GM15510 (cell line): ENCODE results near the gene MEGF11.

ENCODE experiments used
- POLR2A ChIP-seq: IDR thresholded peaks from 3 replicates; pipeline ENCODE4 v1.6.1; 2011; ENCODE audit warnings: borderline replicate concordance; ENCODE audit not compliant: insufficient read length; ENCODE audit errors: extremely low read depth

Gene MEGF11

GRCh38 chr15:66008940-66009562 is 244.5 kb downstream of the MEGF11 start:
- TF ChIP-seq POLR2A, result no peak

- no peak for TF ChIP-seq POLR2A
These were observed 245.8 kb downstream of the MEGF11 start for GRCh38 chr15:66007663-66008262.

GRCh38 chr15:66006986-66007385 is 246.6 kb downstream of the MEGF11 start:
- no peak for TF ChIP-seq POLR2A

- TF ChIP-seq POLR2A, result no peak
These were observed 248.8 kb downstream of the MEGF11 start for GRCh38 chr15:66004618-66005262.

GRCh38 chr15:66001717-66002426 is 251.7 kb downstream of the MEGF11 start:
- TF ChIP-seq POLR2A, result no peak

GRCh38 chr15:66001042-66001441 is 252.5 kb downstream of the MEGF11 start:
- TF ChIP-seq POLR2A, result no peak

- no peak for TF ChIP-seq POLR2A
These were observed 255.1 kb downstream of the MEGF11 start for GRCh38 chr15:65998486-65998885.

- no peak for TF ChIP-seq POLR2A
These were observed 256.6 kb downstream of the MEGF11 start for GRCh38 chr15:65996901-65997300.

- no peak for TF ChIP-seq POLR2A
These were observed 258.7 kb downstream of the MEGF11 start for GRCh38 chr15:65994832-65995231.

- no peak for TF ChIP-seq POLR2A
These were observed 259.8 kb downstream of the MEGF11 start for GRCh38 chr15:65993762-65994161.

- TF ChIP-seq POLR2A, result no peak
These were observed 260.3 kb downstream of the MEGF11 start for GRCh38 chr15:65993236-65993635.

- TF ChIP-seq POLR2A, result no peak
These were observed 261.6 kb downstream of the MEGF11 start for GRCh38 chr15:65991721-65992483.

- no peak for TF ChIP-seq POLR2A
These were observed 263.1 kb downstream of the MEGF11 start for GRCh38 chr15:65990298-65990981.

GRCh38 chr15:65987100-65987499 is 266.4 kb downstream of the MEGF11 start:
- no peak for TF ChIP-seq POLR2A
